ENCODE measurements around the gene COLEC11. TPM values are rescaled to one million over a fixed set of nuclear protein-coding genes. Genes with fewer than 3 reads are reported as not detected.

Gene COLEC11
- total and polyA plus RNA-seq, 2 experiments from 2014 or later: 4.7 to 5.1 TPM

- no peaks in the 10 kb centered on the region for H3K36me3 ChIP-seq
- H3K27ac ChIP-seq: no peak overlapping the region
- H3K4me1 ChIP-seq (ENCODE audit: low read depth): no peaks in the 10 kb centered on the region
- H3K27me3 ChIP-seq: no peaks in the 10 kb centered on the region
- TF ChIP-seq, protein P1, sequence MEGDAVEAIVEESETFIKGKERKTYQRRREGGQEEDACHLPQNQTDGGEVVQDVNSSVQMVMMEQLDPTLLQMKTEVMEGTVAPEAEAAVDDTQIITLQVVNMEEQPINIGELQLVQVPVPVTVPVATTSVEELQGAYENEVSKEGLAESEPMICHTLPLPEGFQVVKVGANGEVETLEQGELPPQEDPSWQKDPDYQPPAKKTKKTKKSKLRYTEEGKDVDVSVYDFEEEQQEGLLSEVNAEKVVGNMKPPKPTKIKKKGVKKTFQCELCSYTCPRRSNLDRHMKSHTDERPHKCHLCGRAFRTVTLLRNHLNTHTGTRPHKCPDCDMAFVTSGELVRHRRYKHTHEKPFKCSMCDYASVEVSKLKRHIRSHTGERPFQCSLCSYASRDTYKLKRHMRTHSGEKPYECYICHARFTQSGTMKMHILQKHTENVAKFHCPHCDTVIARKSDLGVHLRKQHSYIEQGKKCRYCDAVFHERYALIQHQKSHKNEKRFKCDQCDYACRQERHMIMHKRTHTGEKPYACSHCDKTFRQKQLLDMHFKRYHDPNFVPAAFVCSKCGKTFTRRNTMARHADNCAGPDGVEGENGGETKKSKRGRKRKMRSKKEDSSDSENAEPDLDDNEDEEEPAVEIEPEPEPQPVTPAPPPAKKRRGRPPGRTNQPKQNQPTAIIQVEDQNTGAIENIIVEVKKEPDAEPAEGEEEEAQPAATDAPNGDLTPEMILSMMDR (IDR thresholded peaks at IDR 0.05; ENCODE audit: low read depth, low read length): no peak
- no peak overlapping the region for H3K4me3 ChIP-seq
- DNase-seq (ENCODE audit: low read depth in 1 of 2, low spot score in 1 of 2): no peak
- H3K9me3 ChIP-seq (ENCODE audit: low read depth): no peaks in the 10 kb centered on the region
Observed at GRCh38 chr2:3639653-3640052, 44.7 kb downstream of the COLEC11 start.

DNA sequence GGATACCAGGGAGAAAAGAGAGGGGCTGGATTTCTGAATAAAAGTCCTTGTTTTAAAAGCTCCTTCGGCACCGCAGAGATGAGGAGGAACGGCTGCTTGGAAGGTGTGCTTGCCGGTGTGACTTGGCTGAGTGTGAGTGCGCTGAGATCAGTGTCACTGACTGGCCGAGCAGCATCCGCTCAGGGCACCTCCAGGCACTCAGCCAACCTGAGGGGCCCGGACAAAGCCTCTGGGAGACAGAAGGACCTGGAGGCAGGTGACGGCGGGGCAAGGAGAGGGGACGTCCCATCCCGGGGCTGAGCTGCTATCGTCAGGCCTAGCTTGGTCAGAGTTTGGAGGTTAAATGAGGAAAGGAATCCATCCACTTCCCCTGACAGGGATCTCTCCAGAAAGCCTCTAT lies 46.3 kb downstream of the COLEC11 start:
- TF ChIP-seq, protein P1 (IDR thresholded peaks at IDR 0.05; ENCODE audit: low read depth, low read length): no peak
- Histone ChIP-seq H3K27me3 (no peaks in the 10 kb centered on the region), H3K27ac (no peak overlapping the region), H3K9me3 (ENCODE audit: low read depth) (no peaks in the 10 kb centered on the region), H3K36me3 (no peaks in the 10 kb centered on the region), H3K4me1 (ENCODE audit: low read depth) (no peaks in the 10 kb centered on the region), H3K4me3 (no peak overlapping the region)
- no peak for DNase-seq (ENCODE audit: low read depth in 1 of 2, low spot score in 1 of 2)

DNA sequence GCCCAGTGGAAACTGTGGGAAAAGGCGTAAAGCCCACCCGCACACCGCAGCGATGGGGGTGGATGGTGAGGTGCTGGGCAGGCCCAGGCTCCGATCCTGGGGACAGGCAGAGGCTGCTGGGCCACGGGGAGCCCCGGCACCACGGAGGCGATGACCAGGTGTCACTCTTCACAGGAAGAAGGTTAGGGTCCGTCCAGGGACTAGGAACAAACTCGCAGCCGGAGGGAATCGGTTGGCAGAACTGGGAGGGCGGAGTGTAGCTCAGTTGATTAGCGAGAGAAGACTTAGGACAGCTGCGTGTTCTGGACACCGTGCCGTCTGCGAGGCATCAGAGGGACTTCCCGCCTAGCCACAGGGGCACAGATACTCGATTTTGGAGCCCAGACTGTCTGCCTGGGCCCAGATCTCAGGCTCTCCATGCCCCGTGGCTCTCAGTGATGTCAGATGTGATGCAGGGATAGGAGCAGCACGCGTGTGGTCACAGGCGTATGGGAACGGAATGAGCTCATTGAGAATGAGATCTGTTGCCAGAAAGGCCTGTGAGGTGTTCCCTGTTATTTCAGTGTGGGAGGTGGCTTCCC lies 47.0 kb downstream of the COLEC11 start:
- peak in 1 of 2 donors; percentile 62 for DNase-seq (ENCODE audit: low read depth in 1 of 2, low spot score in 1 of 2)

DNA sequence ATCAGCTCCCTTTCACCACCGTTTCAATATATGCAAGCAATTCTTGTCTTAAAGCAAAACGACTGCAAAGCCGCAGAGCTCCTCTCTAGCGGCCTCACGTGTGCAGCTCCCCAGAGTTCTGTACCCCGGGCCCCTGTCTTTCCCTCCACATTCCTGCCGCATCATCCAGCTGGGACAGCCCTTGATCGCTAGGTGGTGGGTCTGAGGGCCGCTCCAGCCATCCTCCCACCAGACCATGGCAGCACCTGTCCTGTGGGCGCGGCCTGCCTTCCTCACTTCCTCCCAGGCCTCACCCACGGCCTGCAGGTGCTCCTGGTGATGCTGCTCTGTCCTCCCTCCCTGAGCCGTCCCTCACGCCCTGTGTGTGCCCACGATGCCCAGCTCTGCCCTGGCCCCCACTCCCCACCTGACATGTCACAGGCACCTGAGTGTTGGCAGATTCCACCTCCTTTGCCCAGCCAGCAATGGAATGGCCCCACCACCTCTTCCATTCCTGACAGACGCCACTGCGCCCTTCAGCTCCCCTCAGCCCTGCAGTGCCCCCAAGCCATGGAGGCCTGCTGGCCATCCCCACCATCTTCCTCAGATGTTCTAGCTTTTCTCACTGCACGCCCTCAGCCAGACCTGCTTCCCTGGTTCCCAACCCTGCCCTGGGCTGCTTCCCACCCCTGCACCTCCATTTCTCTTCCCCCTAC lies 47.8 kb downstream of the COLEC11 start:
- TF ChIP-seq, protein P1 (IDR thresholded peaks at IDR 0.05; ENCODE audit: low read depth, low read length): no peak
- no peak for DNase-seq (ENCODE audit: low read depth in 1 of 2, low spot score in 1 of 2)
- Histone ChIP-seq H3K4me3 (no peak overlapping the region), H3K27ac (no peak overlapping the region), H3K27me3 (no peaks in the 10 kb centered on the region), H3K36me3 (no peaks in the 10 kb centered on the region), H3K4me1 (ENCODE audit: low read depth) (no peaks in the 10 kb centered on the region), H3K9me3 (ENCODE audit: low read depth) (no peaks in the 10 kb centered on the region)

More for the DNA sequence above, 47.0 kb downstream of the COLEC11 start:
- Histone ChIP-seq H3K9me3 (ENCODE audit: low read depth) (no peaks in the 10 kb centered on the region), H3K4me1 (ENCODE audit: low read depth) (no peaks in the 10 kb centered on the region), H3K4me3 (no peak overlapping the region), H3K36me3 (no peaks in the 10 kb centered on the region), H3K27me3 (no peaks in the 10 kb centered on the region), H3K27ac (no peak overlapping the region)
- TF ChIP-seq, protein P1 (IDR thresholded peaks at IDR 0.05; ENCODE audit: low read depth, low read length): no peak

DNA sequence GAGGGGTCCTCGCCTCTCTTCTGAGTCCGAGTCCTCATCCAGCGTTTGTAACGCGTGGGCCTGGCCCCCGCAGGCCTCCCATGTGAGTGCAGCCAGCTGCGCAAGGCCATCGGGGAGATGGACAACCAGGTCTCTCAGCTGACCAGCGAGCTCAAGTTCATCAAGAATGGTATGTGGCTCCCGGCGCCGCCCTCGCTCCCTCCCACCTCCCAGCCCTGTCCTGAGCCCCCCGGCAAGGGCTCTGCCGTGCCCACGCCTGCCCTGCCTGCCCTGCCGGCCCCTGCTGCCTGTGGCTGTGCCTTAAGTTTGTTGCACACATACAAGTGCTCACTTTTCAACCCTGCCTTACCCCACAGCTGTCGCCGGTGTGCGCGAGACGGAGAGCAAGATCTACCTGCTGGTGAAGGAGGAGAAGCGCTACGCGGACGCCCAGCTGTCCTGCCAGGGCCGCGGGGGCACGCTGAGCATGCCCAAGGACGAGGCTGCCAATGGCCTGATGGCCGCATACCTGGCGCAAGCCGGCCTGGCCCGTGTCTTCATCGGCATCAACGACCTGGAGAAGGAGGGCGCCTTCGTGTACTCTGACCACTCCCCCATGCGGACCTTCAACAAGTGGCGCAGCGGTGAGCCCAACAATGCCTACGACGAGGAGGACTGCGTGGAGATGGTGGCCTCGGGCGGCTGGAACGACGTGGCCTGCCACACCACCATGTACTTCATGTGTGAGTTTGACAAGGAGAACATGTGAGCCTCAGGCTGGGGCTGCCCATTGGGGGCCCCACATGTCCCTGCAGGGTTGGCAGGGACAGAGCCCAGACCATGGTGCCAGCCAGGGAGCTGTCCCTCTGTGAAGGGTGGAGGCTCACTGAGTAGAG lies 48.7 kb downstream of the COLEC11 start:
- Histone ChIP-seq H3K36me3 (no peaks in the 10 kb centered on the region), H3K27ac (no peak overlapping the region), H3K27me3 (no peaks in the 10 kb centered on the region), H3K4me1 (ENCODE audit: low read depth) (no peaks in the 10 kb centered on the region), H3K9me3 (ENCODE audit: low read depth) (no peaks in the 10 kb centered on the region), H3K4me3 (no peak overlapping the region)
- TF ChIP-seq, protein P1 (IDR thresholded peaks at IDR 0.05; ENCODE audit: low read depth, low read length): no peak
- DNase-seq (ENCODE audit: low read depth in 1 of 2, low spot score in 1 of 2): no peak

All from cardiac muscle cell (in vitro differentiated cells and primary cell).